SK-N-SH treated with all-trans-retinoic acid at 6 μM for 48 hours (cell line): Measurements from ENCODE around the gene TMC8.
A peak's percentile ranks its signal among the peaks of the same experiment; 100 is the strongest.

Experiments
- ATAC-seq: fragments of 200-7000 bp; cut with Tn5 transposase; 3 replicates; pipeline ENCODE4 v1.9.1; 2020; ENCODE audit warnings: mild to moderate bottlenecking, moderate library complexity
- ARNTL ChIP-seq: fragments of 450-650 bp; formaldehyde crosslinking; IDR thresholded peaks from 2 replicates; pipeline ENCODE4 v1.5.0; 2020; ENCODE audit warnings: low read depth, mild to moderate bottlenecking, moderate library complexity, borderline replicate concordance
- BACH2 ChIP-seq: fragments of 250-450 bp; sonication (Bioruptor Pico); IDR thresholded peaks from 2 replicates; pipeline ENCODE4 v1.9.0; 2021; ENCODE audit warnings: mild to moderate bottlenecking, borderline replicate concordance
- ESRRG ChIP-seq: fragments of 250-450 bp; sonication (Bioruptor Pico); IDR thresholded peaks from 2 replicates; pipeline ENCODE4 v1.6.1; 2021; ENCODE audit warnings: mild to moderate bottlenecking
- OSR1 ChIP-seq: fragments of 250-450 bp; sonication (Bioruptor Pico); IDR thresholded peaks from 2 replicates; pipeline ENCODE4 v1.8.0; 2022; ENCODE audit warnings: moderate library complexity, mild to moderate bottlenecking, inconsistent platforms
- PPARA ChIP-seq: fragments of 250-450 bp; sonication (Bioruptor Pico); IDR thresholded peaks from 2 replicates; pipeline ENCODE4 v1.5.0; 2020; ENCODE audit warnings: mild to moderate bottlenecking, borderline replicate concordance
- SNAI2 ChIP-seq: fragments of 250-450 bp; sonication (Bioruptor Pico); IDR thresholded peaks from 2 replicates; pipeline ENCODE4 v1.5.0; 2020; ENCODE audit warnings: mild to moderate bottlenecking, moderate library complexity
- TCF4 ChIP-seq: fragments of 250-450 bp; sonication (Bioruptor Pico); IDR thresholded peaks from 2 replicates; pipeline ENCODE4 v1.8.0; 2021; ENCODE audit warnings: mild to moderate bottlenecking, moderate library complexity, borderline replicate concordance
- ZC3H10 ChIP-seq: fragments of 250-450 bp; sonication (Bioruptor Pico); IDR thresholded peaks from 2 replicates; pipeline ENCODE4 v1.5.1; 2021; ENCODE audit warnings: mild to moderate bottlenecking, moderate library complexity
- ZFP3 ChIP-seq: fragments of 250-450 bp; sonication (Bioruptor Pico); IDR thresholded peaks from 2 replicates; pipeline ENCODE4 v1.5.0; 2020; ENCODE audit warnings: mild to moderate bottlenecking, moderate library complexity
- ZNF70 ChIP-seq: fragments of 450-650 bp; formaldehyde crosslinking; IDR thresholded peaks from 2 replicates; pipeline ENCODE4 v1.5.0; 2020; ENCODE audit warnings: mild to moderate bottlenecking, moderate library complexity
- ZNF8 ChIP-seq: fragments of 450-650 bp; formaldehyde crosslinking; IDR thresholded peaks from 2 replicates; pipeline ENCODE4 v1.5.0; 2020; ENCODE audit warnings: mild to moderate bottlenecking, moderate library complexity
- TF ChIP-seq, protein P1 (sequence below): fragments of 250-450 bp; sonication (Bioruptor Pico); IDR thresholded peaks from 2 replicates; pipeline ENCODE4 v1.5.0; 2020; ENCODE audit warnings: mild to moderate bottlenecking, moderate library complexity
- TF ChIP-seq, protein P2 (sequence below): fragments of 250-450 bp; sonication (Bioruptor Pico); IDR thresholded peaks from 2 replicates; pipeline ENCODE4 v1.5.1; 2021; ENCODE audit warnings: mild to moderate bottlenecking, moderate library complexity
- TF ChIP-seq, protein P3 (sequence below): fragments of 250-450 bp; sonication (Bioruptor Pico); IDR thresholded peaks from 2 replicates; pipeline ENCODE4 v1.8.0; 2021; ENCODE audit warnings: low read depth, mild to moderate bottlenecking, moderate library complexity, borderline replicate concordance
- TF ChIP-seq, protein P4 (sequence below): fragments of 250-450 bp; sonication (Bioruptor Pico); IDR thresholded peaks from 2 replicates; pipeline ENCODE4 v1.8.0; 2020; ENCODE audit warnings: mild to moderate bottlenecking, moderate library complexity, borderline replicate concordance
- TF ChIP-seq, protein P5 (sequence below): fragments of 250-450 bp; sonication (Bioruptor Pico); IDR thresholded peaks from 2 replicates; pipeline ENCODE4 v1.5.1; 2020; ENCODE audit warnings: low read depth, mild to moderate bottlenecking, moderate library complexity

The TMC8 gene

DNA sequence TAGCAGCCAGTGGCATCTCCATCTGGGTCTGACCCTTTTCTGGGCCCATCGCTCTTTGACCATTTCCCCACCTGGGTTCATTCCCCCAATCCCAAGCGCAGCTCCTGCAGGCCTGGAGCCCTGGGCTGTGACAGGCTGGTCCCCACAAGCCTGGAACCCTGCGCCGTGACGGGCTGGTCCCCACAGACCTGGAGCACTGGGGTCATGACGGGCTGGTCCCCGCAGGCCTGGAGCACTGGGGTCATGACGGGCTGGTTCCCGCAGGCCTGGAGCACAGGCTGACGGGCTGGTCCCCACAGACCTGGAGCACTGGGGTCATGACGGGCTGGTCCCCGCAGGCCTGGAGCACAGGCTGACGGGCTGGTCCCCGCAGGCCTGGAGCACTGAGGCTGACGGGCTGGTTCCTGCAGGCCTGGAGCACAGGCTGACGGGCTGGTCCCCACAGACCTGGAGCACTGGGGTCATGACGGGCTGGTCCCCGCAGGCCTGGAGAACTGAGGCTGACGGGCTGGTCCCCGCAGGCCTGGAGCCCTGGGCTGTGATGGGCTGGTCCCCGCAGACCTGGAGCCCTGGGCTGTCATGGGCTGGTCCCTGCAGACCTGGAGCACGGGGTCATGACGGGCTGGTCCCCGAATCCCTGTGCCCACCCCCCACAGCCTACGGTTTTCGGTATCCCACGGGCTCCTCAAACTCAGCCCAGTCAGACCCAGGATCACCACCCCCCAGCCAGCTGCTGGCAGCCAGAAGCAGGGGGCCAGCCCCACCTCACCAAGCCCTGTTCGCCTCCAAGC lies 18.6 kb upstream of the TMC8 start (continued):
- TF ChIP-seq, protein P1, sequence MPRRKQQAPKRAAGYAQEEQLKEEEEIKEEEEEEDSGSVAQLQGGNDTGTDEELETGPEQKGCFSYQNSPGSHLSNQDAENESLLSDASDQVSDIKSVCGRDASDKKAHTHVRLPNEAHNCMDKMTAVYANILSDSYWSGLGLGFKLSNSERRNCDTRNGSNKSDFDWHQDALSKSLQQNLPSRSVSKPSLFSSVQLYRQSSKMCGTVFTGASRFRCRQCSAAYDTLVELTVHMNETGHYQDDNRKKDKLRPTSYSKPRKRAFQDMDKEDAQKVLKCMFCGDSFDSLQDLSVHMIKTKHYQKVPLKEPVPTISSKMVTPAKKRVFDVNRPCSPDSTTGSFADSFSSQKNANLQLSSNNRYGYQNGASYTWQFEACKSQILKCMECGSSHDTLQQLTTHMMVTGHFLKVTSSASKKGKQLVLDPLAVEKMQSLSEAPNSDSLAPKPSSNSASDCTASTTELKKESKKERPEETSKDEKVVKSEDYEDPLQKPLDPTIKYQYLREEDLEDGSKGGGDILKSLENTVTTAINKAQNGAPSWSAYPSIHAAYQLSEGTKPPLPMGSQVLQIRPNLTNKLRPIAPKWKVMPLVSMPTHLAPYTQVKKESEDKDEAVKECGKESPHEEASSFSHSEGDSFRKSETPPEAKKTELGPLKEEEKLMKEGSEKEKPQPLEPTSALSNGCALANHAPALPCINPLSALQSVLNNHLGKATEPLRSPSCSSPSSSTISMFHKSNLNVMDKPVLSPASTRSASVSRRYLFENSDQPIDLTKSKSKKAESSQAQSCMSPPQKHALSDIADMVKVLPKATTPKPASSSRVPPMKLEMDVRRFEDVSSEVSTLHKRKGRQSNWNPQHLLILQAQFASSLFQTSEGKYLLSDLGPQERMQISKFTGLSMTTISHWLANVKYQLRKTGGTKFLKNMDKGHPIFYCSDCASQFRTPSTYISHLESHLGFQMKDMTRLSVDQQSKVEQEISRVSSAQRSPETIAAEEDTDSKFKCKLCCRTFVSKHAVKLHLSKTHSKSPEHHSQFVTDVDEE (CRISPR knock-in tag): no peak
- no peak for TF ChIP-seq ZC3H10 (CRISPR knock-in tag)

DNA sequence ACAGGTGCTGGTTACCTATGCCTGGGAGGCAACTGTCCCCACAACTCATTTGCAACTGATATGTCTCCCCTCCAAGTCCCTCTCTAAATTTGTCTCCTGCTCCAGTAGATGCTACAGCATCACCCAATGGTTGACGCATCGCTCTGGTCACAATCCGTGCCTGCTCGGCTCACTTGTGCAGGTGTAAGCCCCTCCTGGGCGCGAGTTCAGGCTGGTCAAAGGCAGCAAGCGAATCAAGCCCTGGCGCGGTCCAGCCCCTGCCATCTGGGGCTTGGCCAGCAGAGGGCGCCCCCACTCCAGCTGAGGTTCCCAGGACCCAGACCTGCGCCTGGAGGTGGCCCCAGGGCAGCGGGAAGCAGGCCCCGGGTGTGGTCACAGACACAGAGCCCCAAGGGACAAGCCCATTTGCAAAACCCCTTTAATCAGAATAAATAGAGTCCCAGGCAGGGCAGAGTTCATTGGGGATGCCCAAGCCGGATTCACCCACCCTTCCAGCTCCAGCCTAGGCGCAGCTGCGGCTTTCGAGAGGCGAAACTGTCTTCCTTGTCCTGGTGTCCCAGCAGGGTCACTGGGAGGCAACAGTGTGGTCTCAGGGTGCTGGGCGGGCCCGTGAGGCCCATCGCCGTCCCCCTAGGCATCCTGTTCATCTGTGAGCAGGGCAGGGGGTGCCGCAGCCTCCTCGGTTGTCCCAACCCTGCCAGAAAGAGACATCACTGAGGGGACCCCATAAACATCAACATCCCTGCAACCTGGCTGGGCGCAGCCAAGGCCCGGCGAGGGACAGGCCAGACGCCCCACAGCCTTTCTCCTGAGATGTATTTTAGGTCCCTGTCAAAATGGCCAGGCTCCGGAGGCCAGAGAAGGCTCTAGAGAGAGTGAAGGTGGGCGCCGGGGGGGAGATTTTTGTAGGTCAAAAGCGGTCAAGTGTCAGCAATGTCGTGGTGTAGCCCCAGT lies 17.8 kb upstream of the TMC8 start:
- TF ChIP-seq PPARA (CRISPR knock-in tag) (no peak), ZFP3 (no peak), ZNF70 (no peak)
- peak; percentile 90 for ATAC-seq

DNA sequence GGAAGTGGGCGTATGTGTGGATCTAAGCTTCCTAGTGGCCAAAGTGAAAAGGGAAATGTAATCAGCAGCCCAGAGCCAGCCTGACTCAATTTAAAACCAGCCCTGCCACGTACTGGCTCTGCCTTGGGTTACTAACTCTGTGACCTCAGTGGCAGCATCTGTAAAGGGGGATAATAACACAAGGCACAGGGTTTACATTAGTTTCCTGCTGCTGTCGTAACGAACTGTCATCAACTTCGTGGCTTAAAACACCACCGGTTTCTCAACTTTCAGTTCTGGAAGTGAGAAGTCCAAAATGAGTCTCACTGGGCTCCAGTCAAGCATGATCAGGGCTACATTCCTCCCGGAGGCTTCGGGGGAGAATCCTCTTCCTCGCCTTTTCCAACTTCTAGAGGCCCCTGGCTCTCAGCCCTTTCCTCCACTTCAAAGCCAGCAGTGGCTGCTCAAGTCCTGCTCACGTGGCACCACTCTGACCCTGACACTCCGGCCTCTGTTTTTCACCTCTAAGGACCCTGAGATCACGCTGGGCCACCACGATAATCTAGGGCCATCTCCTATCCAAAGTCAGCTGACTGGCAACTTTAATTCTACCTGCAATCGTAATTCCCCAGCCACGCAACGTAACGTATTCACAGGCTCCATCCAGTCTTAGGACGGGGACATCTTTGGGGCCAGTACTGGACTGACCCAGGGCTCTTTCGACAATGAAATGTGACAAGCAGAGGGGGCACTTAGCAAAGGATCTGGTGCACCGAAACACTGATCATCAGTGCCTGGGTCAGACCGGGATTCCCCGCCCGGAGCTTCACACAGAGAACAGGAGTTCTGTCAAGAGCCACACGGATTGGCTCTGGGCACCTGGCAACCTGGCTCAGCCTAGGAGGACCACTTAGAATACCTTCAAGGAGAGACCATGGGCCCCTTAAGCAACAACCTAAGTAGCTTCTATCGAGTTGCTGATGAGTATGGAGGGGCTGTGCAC lies 16.5 kb upstream of the TMC8 start:
- TF ChIP-seq, protein P2, sequence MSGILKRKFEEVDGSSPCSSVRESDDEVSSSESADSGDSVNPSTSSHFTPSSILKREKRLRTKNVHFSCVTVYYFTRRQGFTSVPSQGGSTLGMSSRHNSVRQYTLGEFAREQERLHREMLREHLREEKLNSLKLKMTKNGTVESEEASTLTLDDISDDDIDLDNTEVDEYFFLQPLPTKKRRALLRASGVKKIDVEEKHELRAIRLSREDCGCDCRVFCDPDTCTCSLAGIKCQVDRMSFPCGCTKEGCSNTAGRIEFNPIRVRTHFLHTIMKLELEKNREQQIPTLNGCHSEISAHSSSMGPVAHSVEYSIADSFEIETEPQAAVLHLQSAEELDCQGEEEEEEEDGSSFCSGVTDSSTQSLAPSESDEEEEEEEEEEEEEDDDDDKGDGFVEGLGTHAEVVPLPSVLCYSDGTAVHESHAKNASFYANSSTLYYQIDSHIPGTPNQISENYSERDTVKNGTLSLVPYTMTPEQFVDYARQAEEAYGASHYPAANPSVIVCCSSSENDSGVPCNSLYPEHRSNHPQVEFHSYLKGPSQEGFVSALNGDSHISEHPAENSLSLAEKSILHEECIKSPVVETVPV: no peak
- TF ChIP-seq ZC3H10 (CRISPR knock-in tag) (no peak), OSR1 (CRISPR knock-in tag) (no peak), BACH2 (CRISPR knock-in tag) (no peak), ESRRG (CRISPR knock-in tag) (no peak), ZNF70 (no peak), SNAI2 (CRISPR knock-in tag) (no peak)
- TF ChIP-seq, protein P3, sequence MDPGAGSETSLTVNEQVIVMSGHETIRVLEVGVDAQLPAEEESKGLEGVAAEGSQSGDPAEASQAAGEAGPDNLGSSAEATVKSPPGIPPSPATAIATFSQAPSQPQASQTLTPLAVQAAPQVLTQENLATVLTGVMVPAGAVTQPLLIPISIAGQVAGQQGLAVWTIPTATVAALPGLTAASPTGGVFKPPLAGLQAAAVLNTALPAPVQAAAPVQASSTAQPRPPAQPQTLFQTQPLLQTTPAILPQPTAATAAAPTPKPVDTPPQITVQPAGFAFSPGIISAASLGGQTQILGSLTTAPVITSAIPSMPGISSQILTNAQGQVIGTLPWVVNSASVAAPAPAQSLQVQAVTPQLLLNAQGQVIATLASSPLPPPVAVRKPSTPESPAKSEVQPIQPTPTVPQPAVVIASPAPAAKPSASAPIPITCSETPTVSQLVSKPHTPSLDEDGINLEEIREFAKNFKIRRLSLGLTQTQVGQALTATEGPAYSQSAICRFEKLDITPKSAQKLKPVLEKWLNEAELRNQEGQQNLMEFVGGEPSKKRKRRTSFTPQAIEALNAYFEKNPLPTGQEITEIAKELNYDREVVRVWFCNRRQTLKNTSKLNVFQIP: no peak
- TF ChIP-seq, protein P4, sequence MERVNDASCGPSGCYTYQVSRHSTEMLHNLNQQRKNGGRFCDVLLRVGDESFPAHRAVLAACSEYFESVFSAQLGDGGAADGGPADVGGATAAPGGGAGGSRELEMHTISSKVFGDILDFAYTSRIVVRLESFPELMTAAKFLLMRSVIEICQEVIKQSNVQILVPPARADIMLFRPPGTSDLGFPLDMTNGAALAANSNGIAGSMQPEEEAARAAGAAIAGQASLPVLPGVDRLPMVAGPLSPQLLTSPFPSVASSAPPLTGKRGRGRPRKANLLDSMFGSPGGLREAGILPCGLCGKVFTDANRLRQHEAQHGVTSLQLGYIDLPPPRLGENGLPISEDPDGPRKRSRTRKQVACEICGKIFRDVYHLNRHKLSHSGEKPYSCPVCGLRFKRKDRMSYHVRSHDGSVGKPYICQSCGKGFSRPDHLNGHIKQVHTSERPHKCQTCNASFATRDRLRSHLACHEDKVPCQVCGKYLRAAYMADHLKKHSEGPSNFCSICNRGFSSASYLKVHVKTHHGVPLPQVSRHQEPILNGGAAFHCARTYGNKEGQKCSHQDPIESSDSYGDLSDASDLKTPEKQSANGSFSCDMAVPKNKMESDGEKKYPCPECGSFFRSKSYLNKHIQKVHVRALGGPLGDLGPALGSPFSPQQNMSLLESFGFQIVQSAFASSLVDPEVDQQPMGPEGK (CRISPR knock-in tag): no peak
- no peak for ATAC-seq

DNA sequence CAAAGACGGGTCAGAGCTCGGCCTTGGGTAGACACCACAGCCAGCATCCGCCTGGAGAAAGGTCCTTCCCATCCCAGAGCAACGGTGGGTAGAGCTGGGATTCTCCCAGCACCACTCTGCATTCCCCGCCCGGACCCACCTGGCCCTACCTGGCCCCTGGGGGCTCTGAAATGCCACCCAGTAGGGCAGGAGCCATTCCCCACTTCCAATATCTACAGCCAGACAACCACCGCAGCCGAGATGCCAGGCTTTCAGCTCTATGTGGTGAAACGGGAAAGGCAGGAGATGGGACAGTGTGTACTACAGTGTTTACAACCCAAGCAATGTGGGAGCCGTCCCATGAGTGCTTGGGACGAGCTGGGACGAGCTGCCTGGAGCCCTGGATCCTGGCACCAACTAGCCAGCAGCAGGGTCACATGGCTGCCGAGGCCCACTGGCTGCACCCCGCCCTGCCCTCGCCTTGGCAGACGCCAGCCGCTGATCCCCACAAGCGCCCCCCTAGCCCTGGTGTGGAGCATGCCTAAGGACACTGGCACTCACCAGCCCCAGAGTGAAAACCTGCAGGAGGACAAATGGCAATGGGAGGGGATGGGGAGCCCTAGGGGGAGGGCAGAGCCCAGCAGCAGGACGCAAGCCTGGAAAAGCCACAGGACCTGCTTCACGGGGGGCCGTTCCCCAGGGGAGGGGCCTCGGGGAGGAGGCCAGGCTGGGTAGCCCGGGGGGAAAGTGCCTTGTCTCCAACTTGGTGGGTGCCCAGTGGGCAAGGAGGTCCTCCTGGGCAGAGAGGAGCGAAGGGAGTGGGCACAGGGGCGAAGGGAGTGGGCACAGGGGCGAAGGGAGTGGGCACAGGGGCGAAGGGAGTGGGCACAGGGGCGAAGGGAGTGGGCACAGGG lies 15.5 kb upstream of the TMC8 start:
- ATAC-seq: no peak
- TF ChIP-seq TCF4 (CRISPR knock-in tag) (no peak), ARNTL (CRISPR knock-in tag) (no peak), OSR1 (CRISPR knock-in tag) (no peak), ZFP3 (no peak), ZNF8 (CRISPR knock-in tag) (no peak)
- TF ChIP-seq, protein P5, sequence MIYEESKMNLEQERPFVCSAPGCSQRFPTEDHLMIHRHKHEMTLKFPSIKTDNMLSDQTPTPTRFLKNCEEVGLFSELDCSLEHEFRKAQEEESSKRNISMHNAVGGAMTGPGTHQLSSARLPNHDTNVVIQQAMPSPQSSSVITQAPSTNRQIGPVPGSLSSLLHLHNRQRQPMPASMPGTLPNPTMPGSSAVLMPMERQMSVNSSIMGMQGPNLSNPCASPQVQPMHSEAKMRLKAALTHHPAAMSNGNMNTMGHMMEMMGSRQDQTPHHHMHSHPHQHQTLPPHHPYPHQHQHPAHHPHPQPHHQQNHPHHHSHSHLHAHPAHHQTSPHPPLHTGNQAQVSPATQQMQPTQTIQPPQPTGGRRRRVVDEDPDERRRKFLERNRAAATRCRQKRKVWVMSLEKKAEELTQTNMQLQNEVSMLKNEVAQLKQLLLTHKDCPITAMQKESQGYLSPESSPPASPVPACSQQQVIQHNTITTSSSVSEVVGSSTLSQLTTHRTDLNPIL (CRISPR knock-in tag): no peak
- TF ChIP-seq, protein P1 (CRISPR knock-in tag): no peak
